Gastroesophageal sphincter (tissue), 3 donors: ENCODE measurements around the gene DUSP5.

Source experiments
- POLR2A ChIP-seq, 2 donors: fragments of 450-650 bp; IDR thresholded peaks; one replicate each; pipeline ENCODE4 v1.6.1; 2017; ENCODE audit warnings: antibody characterized with exemption in 2 of 2, mild to moderate bottlenecking in 2 of 2, moderate library complexity in 1 of 2
- POLR2AphosphoS5 ChIP-seq: sonication (generic); formaldehyde crosslinking; IDR thresholded peaks from one replicate; pipeline ENCODE4 v1.6.1; 2017; ENCODE audit warnings: antibody characterized with exemption
- TF ChIP-seq, protein P1 (sequence below), 4 experiments: fragments of 200-600 bp in 2 of 4; fragments of 450-650 bp in 2 of 4; sonication (generic) in 1 of 4; IDR thresholded peaks; one replicate each; pipeline ENCODE4 v1.5.1; 2017 to 2019; ENCODE audit warnings: antibody characterized with exemption in 4 of 4, mild to moderate bottlenecking in 2 of 4, moderate library complexity in 2 of 4

DNA sequence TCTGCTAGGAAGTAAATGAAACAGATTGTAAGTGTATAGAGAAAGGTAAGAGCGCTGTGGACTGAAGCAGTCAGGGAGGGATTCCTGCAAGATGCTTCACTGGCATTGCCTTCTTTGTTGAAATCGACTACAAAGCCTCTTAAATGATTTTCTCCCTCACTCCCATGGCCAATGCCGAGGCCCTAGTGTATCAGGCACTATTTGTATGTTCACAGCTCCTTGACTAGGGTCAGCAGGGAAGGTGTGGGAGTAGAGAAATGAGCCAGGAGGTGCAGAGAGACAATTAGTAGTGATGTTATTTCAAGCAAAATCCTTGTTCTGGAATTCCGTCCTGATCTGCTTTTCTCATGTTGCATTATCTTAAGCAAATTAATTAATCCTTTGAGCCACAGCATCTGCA lies 22.9 kb upstream of the DUSP5 start:
- TF ChIP-seq, protein P1, sequence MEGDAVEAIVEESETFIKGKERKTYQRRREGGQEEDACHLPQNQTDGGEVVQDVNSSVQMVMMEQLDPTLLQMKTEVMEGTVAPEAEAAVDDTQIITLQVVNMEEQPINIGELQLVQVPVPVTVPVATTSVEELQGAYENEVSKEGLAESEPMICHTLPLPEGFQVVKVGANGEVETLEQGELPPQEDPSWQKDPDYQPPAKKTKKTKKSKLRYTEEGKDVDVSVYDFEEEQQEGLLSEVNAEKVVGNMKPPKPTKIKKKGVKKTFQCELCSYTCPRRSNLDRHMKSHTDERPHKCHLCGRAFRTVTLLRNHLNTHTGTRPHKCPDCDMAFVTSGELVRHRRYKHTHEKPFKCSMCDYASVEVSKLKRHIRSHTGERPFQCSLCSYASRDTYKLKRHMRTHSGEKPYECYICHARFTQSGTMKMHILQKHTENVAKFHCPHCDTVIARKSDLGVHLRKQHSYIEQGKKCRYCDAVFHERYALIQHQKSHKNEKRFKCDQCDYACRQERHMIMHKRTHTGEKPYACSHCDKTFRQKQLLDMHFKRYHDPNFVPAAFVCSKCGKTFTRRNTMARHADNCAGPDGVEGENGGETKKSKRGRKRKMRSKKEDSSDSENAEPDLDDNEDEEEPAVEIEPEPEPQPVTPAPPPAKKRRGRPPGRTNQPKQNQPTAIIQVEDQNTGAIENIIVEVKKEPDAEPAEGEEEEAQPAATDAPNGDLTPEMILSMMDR (IDR thresholded peaks at IDR 0.05) = no peak
- TF ChIP-seq POLR2A (IDR thresholded peaks at IDR 0.05) (no peak), POLR2AphosphoS5 (no peak)
